NAMALWA (cell line): ENCODE data around the gene AQP1.

Source experiments
- DNase-seq: peaks from one replicate; pipeline ENCODE4 v3.0.0-alpha.2; 2015; ENCODE audit warnings: low spot score

AQP1 gene

DNA sequence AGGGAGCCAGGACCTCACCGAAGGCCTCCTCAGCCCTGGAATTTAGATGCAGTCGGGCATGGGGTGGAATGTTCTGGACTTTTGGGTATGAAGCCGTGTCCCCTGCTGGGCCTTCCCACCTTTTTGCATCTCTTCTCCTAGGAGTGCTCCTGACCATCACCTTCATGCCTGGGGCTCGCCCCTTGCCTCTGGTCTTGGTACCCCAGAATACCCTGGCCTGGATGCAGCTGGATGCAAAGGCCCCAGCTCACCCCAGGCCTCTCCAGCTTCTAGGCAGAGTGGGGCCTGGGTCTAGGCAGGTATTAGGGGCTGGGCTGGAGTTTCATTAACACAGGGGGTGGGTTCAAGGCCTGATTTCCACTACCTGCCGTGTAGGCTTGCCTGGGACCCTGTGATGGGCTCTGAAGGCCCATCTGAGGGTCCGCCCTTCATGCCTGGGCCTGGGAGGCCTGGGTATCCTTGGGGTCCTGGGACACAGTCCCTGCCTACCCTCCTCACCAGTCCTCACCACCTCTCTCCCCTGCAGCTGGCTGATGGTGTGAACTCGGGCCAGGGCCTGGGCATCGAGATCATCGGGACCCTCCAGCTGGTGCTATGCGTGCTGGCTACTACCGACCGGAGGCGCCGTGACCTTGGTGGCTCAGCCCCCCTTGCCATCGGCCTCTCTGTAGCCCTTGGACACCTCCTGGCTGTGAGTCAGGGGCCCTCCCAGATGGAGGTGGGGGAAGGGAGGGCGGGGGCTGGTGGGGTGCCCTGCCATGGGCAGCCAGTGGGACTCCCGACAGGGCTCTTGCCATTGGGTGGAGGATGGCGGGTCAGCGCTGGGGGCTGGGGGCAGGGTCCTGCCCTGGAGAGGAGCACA, 10.1 kb downstream of the AQP1 start:
- DNase-seq, result no peak

DNA sequence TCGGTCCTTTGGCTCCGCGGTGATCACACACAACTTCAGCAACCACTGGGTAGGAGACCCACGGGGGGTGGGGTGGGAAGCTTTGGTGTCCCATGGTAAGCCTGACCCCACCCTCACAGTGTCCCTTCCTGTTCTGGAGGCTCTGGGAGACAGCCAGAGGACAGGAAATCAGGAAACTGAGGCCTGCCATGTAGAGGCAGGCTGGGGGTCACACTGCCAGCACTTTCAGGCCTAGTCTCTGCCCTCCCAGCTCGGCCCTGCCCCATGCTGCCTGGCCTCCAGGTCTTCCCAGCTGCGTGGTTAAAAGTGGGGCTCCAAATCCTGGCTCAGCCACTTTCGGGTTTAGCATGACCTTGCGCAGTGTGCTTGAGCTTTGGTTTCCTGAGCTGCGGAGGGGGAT, 10.9 kb downstream of the AQP1 start:
- DNase-seq, result no peak

- DNase-seq, result no peak
Observed at GRCh38 chr7:30923009-30923773, 11.5 kb downstream of the AQP1 start.

GRCh38 chr7:30923774-30924413, 12.2 kb downstream of the AQP1 start:
- no peak for DNase-seq

GRCh38 chr7:30924624-30925023, 13.0 kb downstream of the AQP1 start:
- no peak for DNase-seq

DNA sequence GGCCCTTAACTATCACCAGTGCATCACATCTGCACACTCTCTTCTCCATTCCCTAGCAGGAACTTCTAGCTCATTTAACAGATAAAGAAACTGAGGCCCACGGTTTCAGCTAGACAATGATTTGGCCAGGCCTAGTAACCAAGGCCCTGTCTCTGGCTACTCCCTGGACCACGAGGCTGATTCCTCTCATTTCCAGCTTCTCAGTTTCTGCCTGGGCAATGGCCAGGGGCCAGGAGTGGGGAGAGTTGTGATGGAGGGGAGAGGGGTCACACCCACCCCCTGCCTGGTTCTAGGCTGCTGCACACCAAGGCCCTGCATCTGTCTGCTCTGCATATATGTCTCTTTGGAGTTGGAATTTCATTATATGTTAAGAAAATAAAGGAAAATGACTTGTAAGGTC, 13.5 kb downstream of the AQP1 start:
- no peak for DNase-seq

- DNase-seq, result no peak
Observed at GRCh38 chr7:30925913-30926312, 14.3 kb downstream of the AQP1 start.

GRCh38 chr7:30926313-30926712, 14.7 kb downstream of the AQP1 start:
- no peak for DNase-seq

GRCh38 chr7:30927040-30927439, 15.4 kb downstream of the AQP1 start:
- DNase-seq, result no peak

GRCh38 chr7:30927559-30927958, 15.9 kb downstream of the AQP1 start:
- no peak for DNase-seq

DNA sequence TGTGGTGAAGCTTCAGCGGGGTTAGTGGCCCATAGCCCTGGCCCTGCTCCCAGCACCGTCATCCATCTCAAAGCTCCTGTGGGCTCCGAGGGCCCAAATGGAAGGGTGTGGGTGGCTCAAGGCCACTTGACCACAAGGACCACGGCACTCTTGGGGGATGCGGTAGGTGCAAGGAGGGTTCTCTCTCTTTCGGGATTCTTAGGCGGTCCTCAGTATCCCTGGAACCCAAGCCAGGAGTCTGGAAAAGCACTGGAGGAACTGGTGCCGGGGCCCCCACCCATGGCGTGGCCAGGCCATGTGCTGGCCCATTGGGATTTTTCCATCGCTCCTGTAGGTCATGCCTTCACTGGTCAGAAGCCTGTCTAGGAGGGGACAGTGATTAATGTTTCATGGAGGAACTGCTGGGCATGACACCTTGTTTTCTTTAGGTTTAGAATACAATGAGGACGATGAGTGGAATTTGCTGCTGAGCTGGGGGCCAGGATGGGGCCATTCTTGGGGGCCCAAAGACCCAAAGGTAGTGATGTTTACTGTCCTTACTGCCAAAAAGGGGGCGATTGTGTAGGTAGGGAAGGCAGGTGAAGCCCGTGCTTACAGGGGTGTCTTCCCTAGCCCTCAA, 16.7 kb downstream of the AQP1 start:
- no peak for DNase-seq

DNA sequence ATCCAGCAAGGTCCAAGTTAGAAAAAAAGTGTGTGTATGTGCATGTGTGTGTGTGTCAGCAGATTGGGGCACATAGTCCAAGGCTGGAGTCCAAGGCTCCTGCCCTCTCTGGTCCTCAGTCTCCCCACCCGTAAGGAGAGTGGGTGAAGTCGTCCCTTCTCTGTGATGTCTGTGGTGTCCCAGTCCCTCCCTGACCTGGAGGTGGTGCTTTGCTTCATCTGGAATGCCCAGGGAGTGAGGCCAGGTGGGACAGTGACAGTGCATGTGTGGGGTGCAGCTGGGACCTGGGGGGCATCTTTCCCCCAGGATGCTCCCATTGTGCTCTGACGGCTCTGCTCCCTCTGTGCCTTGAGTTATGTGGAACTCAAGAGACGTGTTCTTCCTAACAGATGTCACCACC, 18.0 kb downstream of the AQP1 start:
- DNase-seq, result no peak

- no peak for DNase-seq
Observed at GRCh38 chr7:30930621-30931020, 19.0 kb downstream of the AQP1 start.

DNA sequence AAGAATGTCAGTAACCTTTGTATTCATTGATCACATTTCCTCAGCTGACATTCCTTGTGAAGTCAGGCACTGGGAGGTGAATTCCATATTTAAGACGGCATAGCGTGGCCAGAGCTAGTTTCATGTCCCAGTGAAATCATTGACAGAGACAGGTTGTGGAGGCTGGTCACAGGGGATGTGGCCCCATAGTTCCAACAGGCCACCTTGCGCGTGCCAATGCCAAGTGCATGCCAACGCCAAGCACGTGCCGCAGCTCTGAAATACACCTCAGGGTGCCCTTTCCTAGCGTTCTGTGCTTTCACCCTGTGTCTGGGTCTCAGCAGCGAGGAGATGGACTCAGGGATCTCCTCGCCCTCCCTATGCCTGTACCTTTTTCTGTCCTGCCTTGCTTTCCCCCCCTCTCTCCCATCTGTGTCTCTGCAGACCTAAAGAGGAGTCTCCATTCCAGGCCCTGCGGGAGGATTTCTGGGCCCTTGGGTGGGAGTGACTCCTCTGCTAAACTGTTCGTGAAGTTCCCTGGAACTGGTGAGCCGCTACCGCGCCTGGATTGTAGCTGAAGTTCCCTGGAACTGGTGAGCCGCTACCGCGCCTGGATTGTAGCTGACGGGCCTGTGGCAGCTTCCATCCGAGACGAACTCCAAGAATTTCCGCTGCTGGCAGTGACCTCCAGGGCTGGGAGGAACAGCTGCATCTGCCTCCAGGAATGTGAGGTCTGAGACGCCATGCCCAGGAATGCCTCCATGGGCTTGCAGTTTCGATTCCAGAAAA, 19.7 kb downstream of the AQP1 start:
- DNase-seq, result no peak

DNA sequence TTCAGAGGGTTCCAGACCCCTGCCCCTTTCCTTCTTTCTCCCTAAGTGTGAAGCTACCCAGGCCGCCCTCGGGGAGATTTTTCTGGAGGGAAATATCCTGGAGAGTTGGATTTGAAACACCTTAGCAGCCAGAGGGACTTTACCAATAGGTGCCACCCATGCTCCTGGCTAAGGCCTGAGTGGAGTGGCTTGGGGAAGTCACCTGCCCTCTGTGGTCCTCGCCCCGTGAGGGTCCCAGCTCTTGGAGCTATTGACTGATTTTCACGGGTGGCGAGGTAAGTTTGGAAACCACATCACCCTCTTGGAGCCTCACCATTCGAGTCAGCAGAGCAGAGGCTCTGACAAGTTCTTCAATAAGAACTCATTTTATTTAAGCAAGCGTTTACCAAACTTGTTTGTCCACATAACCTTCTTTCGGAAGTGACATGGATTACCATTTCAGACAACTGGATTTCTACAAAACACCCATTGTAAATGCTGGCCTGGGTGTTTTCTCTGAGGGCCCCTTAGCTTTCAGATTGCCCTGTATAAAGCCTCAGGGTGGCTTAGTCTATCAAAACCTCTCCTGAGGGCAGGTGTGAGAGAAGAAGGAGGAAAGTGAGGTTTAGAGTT, 20.4 kb downstream of the AQP1 start:
- DNase-seq, result no peak

- no peak for DNase-seq
Observed at GRCh38 chr7:30932562-30932961, 20.9 kb downstream of the AQP1 start.

- no peak for DNase-seq
Observed at GRCh38 chr7:30933124-30933974, 21.7 kb downstream of the AQP1 start.

DNA sequence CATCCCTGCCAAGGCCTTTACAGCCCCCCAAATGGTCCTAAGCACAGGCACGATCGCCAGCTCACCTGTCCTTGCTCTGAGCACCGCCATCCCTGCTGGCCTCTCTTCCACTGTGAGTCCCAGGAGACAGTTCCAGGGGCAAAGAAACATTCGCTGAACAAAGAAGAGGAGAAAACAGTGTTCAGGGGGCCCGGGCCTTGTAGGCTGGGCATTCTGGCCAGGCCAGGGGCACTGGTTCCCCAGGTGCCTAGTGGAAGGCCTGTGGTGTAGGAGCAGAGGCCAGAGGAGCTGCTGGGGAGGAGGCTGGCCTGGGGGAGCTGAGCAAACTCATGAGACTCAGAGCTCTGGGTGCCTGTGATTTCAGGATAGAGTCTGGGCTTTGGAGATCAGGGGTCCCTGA, 22.6 kb downstream of the AQP1 start:
- DNase-seq, result no peak

GRCh38 chr7:30934732-30935568, 23.3 kb downstream of the AQP1 start:
- no peak for DNase-seq

GRCh38 chr7:30935569-30935877, 23.9 kb downstream of the AQP1 start:
- no peak for DNase-seq
